ENCODE data around the gene PBX4.
"Not testable (repeated sequence)": the region's sequence is repeated elsewhere in the genome, so short reads cannot be mapped to it uniquely, and the experiment has no call there.

PBX4 gene, protein sequence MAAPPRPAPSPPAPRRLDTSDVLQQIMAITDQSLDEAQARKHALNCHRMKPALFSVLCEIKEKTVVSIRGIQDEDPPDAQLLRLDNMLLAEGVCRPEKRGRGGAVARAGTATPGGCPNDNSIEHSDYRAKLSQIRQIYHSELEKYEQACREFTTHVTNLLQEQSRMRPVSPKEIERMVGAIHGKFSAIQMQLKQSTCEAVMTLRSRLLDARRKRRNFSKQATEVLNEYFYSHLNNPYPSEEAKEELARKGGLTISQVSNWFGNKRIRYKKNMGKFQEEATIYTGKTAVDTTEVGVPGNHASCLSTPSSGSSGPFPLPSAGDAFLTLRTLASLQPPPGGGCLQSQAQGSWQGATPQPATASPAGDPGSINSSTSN

GRCh38 chr19:19618219-19619051, at the start of gene PBX4:
Gene PBX4, minus strand, starts transcription at chr19:19618687. Its CDS starts 58 bp downstream, at chr19:19618629.
- DNase-seq, result peak; percentile 99

- not testable (repeated sequence) for DNase-seq
Observed at GRCh38 chr19:19665420-19665948, 47.0 kb upstream of the PBX4 start.

DNA sequence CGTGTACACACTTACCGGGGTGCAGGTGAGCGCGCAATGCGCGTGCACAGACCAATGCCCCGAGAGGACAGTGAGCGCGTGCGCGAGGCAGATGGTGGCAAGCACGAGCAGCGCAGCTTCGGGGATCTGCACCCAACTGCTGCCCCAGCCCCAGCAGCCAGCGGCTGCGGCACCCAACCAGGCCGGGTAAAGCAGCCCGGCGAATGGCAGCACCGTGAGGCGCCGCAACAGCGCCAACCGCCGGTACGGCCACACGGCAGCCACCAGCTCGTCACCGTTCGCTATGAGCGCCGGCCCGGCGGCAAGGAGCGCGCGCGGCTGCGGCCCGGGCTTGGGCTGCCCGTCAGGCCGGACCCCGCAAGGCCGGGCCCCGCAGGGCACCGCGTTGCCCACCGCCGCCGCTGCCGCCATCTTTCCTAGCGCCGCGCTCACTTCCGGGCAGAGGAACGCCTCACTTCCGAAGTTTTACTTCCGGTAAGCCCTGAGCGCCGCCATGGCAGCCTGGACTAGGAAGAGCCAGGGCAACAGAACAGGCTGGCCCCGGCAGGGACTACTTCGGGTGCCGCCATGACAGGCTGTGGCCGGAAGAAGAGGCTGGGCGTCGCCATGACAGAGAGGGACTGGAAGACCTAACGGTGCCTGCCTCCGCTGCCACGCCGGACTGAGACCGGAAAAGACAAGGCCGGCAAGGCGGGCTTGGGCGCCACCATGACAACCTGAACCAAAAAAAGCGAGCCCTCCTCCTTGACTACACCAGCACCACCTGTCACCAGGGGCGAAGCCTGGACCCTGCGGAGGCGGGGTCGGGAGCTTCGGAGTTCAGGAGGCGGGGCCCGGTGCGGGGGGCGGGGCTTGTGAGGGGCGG, 45.0 kb upstream of the PBX4 start, which contains the start of gene ATP13A1:
Gene ATP13A1, minus strand, starts transcription at position 421 of the 865 bp plus-strand sequence. Its CDS starts 10 bp downstream, at position 411.
- peak; percentile 90 for DNase-seq

GRCh38 chr19:19662871-19663255, 44.4 kb upstream of the PBX4 start:
- no peak for DNase-seq

DNA sequence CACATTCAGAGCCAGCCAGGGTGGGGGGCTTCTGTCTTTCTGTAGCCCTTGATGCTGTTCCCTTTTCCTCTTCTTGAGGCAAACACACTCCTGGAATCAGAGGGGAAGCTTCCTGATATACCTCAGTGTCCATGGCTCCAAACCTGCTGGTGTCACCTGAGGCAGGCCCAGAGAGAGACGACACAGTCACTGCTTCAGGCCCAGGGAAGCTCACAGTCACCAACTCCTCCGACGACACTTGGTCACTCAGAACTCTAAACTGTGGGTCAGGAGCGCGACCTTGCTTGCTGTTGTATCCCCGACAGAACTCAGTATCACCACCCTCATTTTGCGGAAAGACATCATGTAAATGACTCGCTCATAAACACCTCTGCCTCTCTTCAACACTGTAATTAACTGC, 43.9 kb upstream of the PBX4 start:
- no peak for DNase-seq

DNA sequence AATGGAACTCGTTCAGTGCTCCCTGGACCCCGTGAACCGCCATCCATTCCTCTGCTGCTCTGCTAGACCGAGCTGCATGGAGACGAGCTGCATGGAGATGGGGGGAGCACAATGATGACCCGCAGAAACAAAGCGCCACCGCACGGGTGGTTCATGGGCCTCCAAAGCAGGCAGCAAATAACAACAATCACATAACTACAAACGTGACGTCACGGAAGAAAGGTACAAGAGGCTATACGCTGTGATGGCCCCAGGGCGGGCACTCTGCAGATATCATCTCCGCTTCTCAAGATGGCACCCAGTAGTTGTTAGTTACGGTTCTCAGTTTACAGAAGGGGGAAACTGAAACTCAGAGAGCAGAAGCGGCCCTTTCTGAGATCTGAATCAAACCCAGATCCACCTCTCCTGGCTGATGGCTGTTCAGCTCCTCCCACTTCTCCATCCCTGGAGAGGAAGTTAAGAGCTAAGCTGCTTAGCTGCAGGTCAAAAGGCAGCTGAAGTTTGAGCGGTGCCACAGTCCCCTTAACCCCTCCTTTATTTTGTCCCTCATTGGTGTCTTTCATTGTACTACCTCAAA, 43.3 kb upstream of the PBX4 start:
- peak; percentile 15 for DNase-seq

GRCh38 chr19:19661141-19661674, 42.7 kb upstream of the PBX4 start:
- no peak for DNase-seq

DNA sequence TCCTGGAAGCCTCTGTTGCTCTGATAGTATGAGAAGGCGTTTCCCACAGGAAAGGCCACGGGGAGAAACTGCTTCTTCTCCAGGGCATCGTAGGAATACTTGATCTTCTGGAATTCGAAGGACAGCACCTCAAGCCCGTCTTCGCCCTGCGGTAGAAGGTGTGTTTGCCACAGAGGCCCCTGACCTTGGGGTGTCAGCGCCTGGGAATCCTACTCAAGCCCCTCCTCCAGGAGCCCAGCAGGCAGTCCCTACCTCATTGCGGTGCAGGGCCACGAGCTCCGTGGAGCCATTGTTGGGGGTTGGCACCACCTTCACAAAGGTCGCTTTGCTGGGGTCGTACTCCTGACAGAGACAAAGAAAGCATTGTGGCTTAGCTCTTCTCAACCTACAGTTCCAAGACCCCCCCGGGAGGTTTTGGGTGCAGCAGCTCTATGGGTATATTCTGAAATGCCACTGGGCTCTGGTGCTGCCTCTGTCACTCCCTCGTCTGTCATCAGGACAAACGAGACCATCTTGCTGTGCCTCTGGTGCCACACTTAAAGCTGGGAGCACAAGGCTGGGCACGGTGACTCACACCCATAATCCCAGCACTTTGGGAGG, 41.3 kb upstream of the PBX4 start:
- DNase-seq, result no peak

- no peak for DNase-seq
Observed at GRCh38 chr19:19657397-19657783, 38.9 kb upstream of the PBX4 start.

- no peak for DNase-seq
Observed at GRCh38 chr19:19656451-19657396, 38.2 kb upstream of the PBX4 start.

DNA sequence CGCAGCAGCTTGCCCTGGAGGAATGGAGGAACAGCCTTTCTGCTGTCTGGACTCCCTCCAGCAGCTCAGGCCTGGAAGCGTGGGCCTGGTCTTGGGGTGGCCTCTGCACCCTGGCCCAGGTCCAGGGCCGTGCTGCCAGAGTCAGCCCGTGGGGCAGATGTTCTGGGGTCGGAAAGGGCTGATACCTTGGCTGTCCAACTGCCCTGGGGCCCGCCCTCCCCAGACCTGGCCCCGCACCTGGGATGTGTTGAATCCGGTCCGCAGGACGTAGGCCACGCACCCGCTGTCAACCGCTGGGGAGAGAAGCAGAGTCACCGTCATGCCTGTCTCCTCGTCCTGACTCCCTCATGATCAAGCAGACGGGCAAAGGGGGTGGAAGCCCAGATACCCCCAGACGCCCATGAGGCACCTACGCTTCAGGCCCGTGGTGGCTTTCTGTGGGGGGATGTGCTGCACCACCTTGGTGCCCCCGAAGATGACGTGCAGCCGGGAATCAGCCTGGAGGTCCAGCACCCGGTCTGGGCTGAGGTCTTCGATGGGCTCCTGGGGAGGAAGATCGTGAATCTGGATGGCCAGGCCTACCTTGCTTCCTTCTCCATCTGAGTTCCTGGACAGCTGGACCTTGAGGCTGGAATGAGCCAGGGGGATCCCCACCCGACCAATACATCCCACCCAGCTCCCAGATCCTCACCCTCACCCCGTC, 37.3 kb upstream of the PBX4 start:
- DNase-seq, result no peak

DNA sequence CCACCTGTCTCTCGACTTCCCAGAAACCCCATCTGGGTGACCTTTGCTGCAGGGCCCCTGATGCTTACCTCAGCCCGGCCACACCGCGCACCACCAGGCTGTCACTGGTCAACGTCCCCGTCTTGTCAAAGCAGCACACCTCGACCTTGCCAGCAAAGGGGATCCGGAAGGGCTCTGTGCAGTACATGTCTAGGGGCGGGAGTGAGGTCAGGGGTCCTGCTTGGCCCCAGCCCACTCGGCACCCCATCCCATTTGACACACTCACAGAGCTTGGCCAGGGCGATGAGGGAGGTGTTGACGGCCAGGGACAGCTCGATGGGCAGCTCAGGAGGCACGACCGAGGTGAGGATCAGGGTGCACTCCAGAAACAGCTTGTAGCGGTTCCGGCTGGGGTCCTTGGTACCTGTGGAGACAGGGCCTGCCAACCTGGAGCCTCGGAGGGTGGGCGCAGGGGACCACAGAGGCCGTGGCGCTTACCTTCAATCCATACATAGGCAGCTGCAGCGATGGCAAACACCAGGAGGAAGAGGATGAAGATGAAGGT, 36.6 kb upstream of the PBX4 start:
- DNase-seq, result no peak

- no peak for DNase-seq
Observed at GRCh38 chr19:19654441-19654840, 36.0 kb upstream of the PBX4 start.

DNA sequence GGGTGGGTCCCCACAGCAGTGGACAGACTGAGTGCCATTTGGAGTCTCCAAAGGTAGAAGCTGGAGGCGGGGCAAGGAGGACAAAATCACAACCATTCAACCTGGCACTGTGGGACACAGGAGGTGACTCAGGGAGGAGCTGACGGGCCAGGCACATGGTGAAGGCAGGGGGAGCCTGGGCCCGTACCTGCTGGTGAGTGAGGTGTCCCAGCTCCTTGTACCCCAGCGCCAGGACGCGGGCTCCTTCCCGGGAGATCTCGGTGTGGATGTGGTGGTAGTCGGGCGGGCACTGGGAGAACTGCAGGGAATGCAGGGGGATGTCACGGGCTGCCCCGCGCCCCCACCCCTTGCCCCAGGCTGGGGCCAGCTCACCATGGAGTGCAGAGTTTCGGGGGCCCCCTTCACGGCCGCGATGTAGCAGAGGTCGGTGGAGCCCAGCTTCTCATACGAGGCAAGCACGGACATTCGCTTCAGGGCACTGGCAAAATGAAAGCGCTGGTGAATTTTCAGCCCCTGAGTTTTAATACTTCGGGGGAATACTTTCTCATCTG, 35.2 kb upstream of the PBX4 start:
- DNase-seq, result no peak

DNA sequence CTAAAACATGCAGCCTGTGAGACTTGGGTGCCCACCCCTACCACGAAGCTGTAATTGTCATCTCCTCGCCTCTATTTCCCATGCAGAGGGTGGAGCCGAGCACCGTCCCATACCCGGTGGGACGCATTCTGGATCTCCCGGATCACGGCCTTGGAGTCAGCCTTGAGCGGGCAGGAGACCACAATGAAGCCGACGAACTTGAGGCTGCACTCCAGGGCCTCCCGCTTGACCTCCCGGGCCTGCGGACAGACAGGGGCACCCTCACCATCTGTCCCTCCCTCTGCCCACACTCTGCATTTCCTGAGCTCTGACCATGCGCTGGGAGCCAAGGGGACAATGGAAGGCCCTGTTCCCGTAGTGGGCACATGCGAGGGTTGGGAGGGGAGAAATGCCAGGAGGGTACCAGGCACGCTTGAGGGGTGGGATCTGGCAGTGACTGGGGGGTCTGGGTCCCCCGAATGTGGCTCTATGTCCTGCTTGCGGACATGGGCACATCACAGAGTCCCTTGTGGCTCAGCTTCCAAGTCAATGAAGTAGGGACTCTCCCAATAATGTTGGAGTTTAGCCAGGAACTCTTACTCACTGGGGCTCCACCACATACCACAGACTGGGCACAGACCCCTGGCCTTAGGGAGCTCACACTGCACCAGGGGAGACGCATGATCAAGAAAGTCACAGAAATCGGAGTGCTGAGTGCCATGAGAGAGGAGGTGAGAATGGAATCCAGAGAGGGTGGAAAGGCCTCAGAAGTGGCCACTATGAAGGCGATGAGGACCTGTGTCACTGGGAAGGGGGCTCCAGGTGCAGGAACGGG, 34.2 kb upstream of the PBX4 start:
- DNase-seq, result no peak

DNA sequence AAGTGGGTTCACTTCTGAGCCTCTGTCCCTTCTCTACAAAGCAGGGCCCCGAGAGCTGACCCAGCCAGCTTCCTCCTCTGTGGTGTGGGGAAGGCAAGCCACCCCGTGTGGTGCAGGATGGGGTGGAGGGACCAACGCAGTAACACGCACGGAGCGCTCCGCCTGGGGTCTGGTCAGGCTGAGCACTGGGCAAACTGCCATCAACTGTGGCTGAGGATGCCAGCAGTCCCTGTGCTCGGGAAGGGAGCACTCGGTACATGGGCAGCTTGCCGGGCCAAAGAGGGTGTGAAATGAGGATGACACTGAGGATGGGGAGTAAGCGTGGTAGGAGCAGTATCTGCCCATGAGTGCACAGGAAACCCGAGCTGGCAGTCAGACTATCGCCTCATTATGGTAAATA, 32.6 kb upstream of the PBX4 start:
- DNase-seq, result no peak

DNA sequence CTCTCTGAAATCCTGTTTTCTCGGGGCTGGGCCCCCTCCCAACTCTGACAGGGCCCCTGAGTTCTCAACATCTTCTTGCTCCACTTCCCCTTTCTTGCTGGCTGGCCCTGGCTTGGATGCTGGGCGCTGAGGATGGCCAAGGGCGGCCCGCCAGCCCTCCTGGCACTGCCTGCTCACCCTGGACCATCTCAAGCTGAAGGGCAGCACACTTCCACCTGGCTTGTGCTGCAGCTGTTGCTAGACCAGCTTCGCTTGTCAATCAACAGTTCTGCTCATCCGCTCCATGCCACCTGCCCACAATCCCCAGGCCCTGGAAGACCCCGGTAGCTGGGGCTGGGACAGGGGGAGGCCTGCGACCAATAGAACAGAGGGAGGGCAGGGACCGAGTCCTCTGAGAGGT, 31.8 kb upstream of the PBX4 start:
- no peak for DNase-seq

DNA sequence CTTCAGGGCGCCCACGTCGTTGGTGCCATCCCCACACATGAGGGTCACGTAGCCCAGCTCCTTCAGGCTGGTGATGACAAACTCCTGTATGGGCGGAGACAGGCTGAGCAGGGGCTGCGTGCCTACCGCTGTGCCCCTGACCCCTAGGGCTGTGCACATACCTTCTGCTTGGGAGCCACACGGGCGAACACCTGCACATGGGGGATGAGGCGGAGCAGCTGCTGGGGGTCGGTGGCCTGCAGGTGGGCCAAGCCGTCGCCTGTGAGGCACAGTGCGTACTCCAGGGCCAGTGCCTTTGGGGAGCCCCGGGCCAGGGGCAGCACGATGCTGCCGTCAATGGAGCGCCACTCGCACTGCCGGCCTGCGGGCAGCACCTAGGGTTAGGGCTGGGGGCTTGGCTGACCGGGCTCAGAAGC, 31.1 kb upstream of the PBX4 start:
- DNase-seq, result no peak

Data from stimulated activated CD4-positive, alpha-beta T cell treated with anti-CD3 and anti-CD28 coated beads, Interleukin-4, amount 100 ng/mL, for 1 hour (primary cell).